ENCODE results near the gene HEXA.

The HEXA gene

GRCh38 chr15:72319360-72319984 is 56.3 kb downstream of the HEXA start (continued):
- TF ChIP-seq INSM2 (tag by site-specific recombination; IDR thresholded peaks at IDR 0.05) (peak; percentile 52; the same call in 1 of the 2 replicates), GLI2 (tag by site-specific recombination; IDR thresholded peaks at IDR 0.05; ENCODE audit: borderline replicate concordance, low read depth) (no peak), ZBTB6 (tag by site-specific recombination; IDR thresholded peaks at IDR 0.05) (no peak), ZNF324 (tag by site-specific recombination; IDR thresholded peaks at IDR 0.05) (peak; percentile 34; the same call in 1 of the 2 replicates), ZNF501 (tag by site-specific recombination; IDR thresholded peaks at IDR 0.05) (no peak), ZSCAN16 (tag by site-specific recombination; IDR thresholded peaks at IDR 0.05) (no peak), ZNF76 (tag by site-specific recombination; IDR thresholded peaks at IDR 0.05; ENCODE audit: borderline replicate concordance, low read depth) (no peak; the same call in 1 of the 2 replicates), SETDB1 (IDR thresholded peaks at IDR 0.05; ENCODE audit: insufficient read length, low read length) (no peak), PBX3 (CRISPR knock-in tag; IDR thresholded peaks at IDR 0.05) (peak; percentile 96), BCL11A (tag by site-specific recombination; IDR thresholded peaks at IDR 0.05; ENCODE audit: low read depth) (no peak), ZNF394 (tag by site-specific recombination; IDR thresholded peaks at IDR 0.05; ENCODE audit: borderline replicate concordance) (no peak), YY1 (tag by site-specific recombination; IDR thresholded peaks at IDR 0.05) (0 out of 2 replicates have a peak, but pooled peaks have one; percentile 44), HOXD13 (CRISPR knock-in tag; IDR thresholded peaks at IDR 0.05; ENCODE audit: borderline replicate concordance) (peak; percentile 66; the same call in 1 of the 2 replicates), ZBTB8A (tag by site-specific recombination; IDR thresholded peaks at IDR 0.05) (peak; percentile 41; the same call in 1 of the 2 replicates), MEIS1 (CRISPR knock-in tag; IDR thresholded peaks at IDR 0.05; ENCODE audit: borderline replicate concordance) (peak; percentile 64; the same call in 1 of the 2 replicates), ZNF146 (tag by site-specific recombination; IDR thresholded peaks at IDR 0.05) (0 out of 2 replicates have a peak, but pooled peaks have one; percentile 11), ZSCAN23 (tag by site-specific recombination; IDR thresholded peaks at IDR 0.05) (no peak), ZNF157 (tag by site-specific recombination; IDR thresholded peaks at IDR 0.05) (no peak), ZNF248 (tag by site-specific recombination; IDR thresholded peaks at IDR 0.05) (no peak), ZNF677 (tag by site-specific recombination; IDR thresholded peaks at IDR 0.05) (no peak), ZNF202 (tag by site-specific recombination; IDR thresholded peaks at IDR 0.05; ENCODE audit: borderline replicate concordance) (no peak), REST (tag by site-specific recombination; IDR thresholded peaks at IDR 0.05) (peak; percentile 99), ZNF521 (tag by site-specific recombination; IDR thresholded peaks at IDR 0.05) (no peak), ZNF354C (tag by site-specific recombination; IDR thresholded peaks at IDR 0.05; ENCODE audit: borderline replicate concordance, low read depth) (no peak), ZNF449 (tag by site-specific recombination; IDR thresholded peaks at IDR 0.05) (peak; percentile 50; the same call in 1 of the 2 replicates), HOXA7 (CRISPR knock-in tag; IDR thresholded peaks at IDR 0.05; ENCODE audit: borderline replicate concordance) (peak; percentile 81; the same call in 1 of the 2 replicates), ZNF549 (tag by site-specific recombination; IDR thresholded peaks at IDR 0.05) (no peak)

Measured in HEK293 (cell line).